Astrocyte of the cerebellum (primary cell): ENCODE data around the gene AP1S2.

ENCODE experiments used
- DNase-seq: peaks from one replicate; pipeline ENCODE4 v3.0.0-alpha.2; 2011; ENCODE audit warnings: low read depth
- H3K4me3 ChIP-seq: 2 replicates; pipeline ENCODE4 v1.5.1; 2011; ENCODE audit warnings: mild to moderate bottlenecking, low read depth, low read length, moderate library complexity
- CTCF ChIP-seq: IDR thresholded peaks from 2 replicates; pipeline ENCODE4 v1.5.1; 2012; ENCODE audit warnings: low read length, low read depth, moderate library complexity, mild to moderate bottlenecking; ENCODE audit errors: missing control alignments
- in situ Hi-C: cut with HindIII; loops from 2 replicates; pipeline ENCODE4 v1.10.0; 2017; ENCODE audit warnings: low sequenced_read_pairs

Gene AP1S2

GRCh38 chrX:15829217-15829616, 25.4 kb downstream of the AP1S2 start:
- no peak overlapping the region for H3K4me3 ChIP-seq
- in situ Hi-C loops = no loop called here
- no peak for TF ChIP-seq CTCF
- no peak for DNase-seq

GRCh38 chrX:15825936-15826335, 28.7 kb downstream of the AP1S2 start:
- in situ Hi-C loops = no loop called here
- DNase-seq = no peak

GRCh38 chrX:15822922-15823321, 31.7 kb downstream of the AP1S2 start:
- H3K4me3 ChIP-seq = no peak overlapping the region
- in situ Hi-C loops = no loop called here
- TF ChIP-seq CTCF = no peak
- no peak for DNase-seq

More at GRCh38 chrX:15825936-15826335, 28.7 kb downstream of the AP1S2 start:
- no peak overlapping the region for H3K4me3 ChIP-seq
- TF ChIP-seq CTCF = no peak

- in situ Hi-C loops = no loop called here
- no peak for DNase-seq
- no peak overlapping the region for H3K4me3 ChIP-seq
- TF ChIP-seq CTCF = no peak
Measured at GRCh38 chrX:15820106-15821073, 34.2 kb downstream of the AP1S2 start.

GRCh38 chrX:15816886-15817285, 37.7 kb downstream of the AP1S2 start:
- in situ Hi-C loops = no loop called here

GRCh38 chrX:15816438-15816809, 38.2 kb downstream of the AP1S2 start:
- H3K4me3 ChIP-seq = no peak overlapping the region
- TF ChIP-seq CTCF = no peak
- no peak for DNase-seq
- in situ Hi-C loops = no loop called here

More at GRCh38 chrX:15816886-15817285, 37.7 kb downstream of the AP1S2 start:
- H3K4me3 ChIP-seq = no peak overlapping the region
- TF ChIP-seq CTCF = no peak
- peak; percentile 9 for DNase-seq
